Right lobe of liver (tissue), 6 donors: ENCODE data around the gene HAUS8. TPM values are rescaled to one million over a fixed set of nuclear protein-coding genes. Genes with fewer than 3 reads are reported as not detected.

Experiments
- ATAC-seq, 4 donors: fragments of 200-7000 bp; cut with Tn5 transposase; one replicate each; pipeline ENCODE4 v1.9.1; 2020; ENCODE audit warnings: mild to moderate bottlenecking in 4 of 4, moderate library complexity in 4 of 4
- DNase-seq, 3 donors: peaks; one replicate each; pipeline ENCODE4 v3.0.0-alpha.2; 2020
- H3K27ac ChIP-seq, 3 donors: fragments of 200-600 bp; one replicate each; pipeline ENCODE4 v1.8.0; 2022
- H3K27me3 ChIP-seq, 2 donors: fragments of 200-600 bp; one replicate each; pipeline ENCODE4 v1.8.0; 2022
- H3K36me3 ChIP-seq, 4 donors: fragments of 200-600 bp; sonication (generic) in 1 of 4; one replicate each; pipeline versions ENCODE4 v1.5.1 to v1.8.0; 2017 to 2022; ENCODE audit warnings: control low read depth in 1 of 4
- H3K4me1 ChIP-seq, 4 donors: fragments of 200-600 bp; sonication (generic) in 1 of 4; one replicate each; pipeline versions ENCODE4 v1.5.1 to v1.8.0; 2017 to 2022; ENCODE audit warnings: control low read depth in 1 of 4
- H3K4me3 ChIP-seq, 3 donors: fragments of 200-600 bp; one replicate each; pipeline ENCODE4 v1.8.0; 2022
- H3K9me3 ChIP-seq, 4 donors: fragments of 200-600 bp; sonication (generic) in 1 of 4; one replicate each; pipeline versions ENCODE4 v1.5.1 to v1.8.0; 2017 to 2022; ENCODE audit warnings: control low read depth in 1 of 4
- POLR2A ChIP-seq: fragments of 450-650 bp; IDR thresholded peaks from one replicate; pipeline ENCODE4 v1.6.1; 2017; ENCODE audit warnings: antibody characterized with exemption, mild to moderate bottlenecking
- WGBS: methylation state at CpG from one replicate; pipeline ENCODE4 v1.1.6; 2018; ENCODE audit warnings: low coverage, low lambda C conversion rate; ENCODE audit not compliant: insufficient coverage; ENCODE audit errors: missing lambda C conversion rate; 5-methylcytosine and 5-hydroxymethylcytosine counted together
- intact Hi-C, 2 donors: fragments of 100-400 bp; cut with DNase I; formaldehyde crosslinking; loops; one replicate each; pipeline versions ENCODE4 v1.11.2 to v1.14.1; 2022
- total RNA-seq, 6 experiments: library from RNA; depleted of rRNA in 2 of 6; stranded (reverse); fragments of >200 nt in 2 of 6; fragmentation: NEBNext Ultra II Directional in 3 of 6; extraction: Animal tissue kit (Norgen Biotek cat#: 25700) in 3 of 6; gene quantifications; one replicate each; pipeline versions ENCODE4 v1.1.0 to v1.2.4, GENCODE V29; 2016 to 2023
- TF ChIP-seq, protein P1 (sequence below), 4 donors: fragments of 200-600 bp in 3 of 4; fragments of 450-650 bp in 1 of 4; IDR thresholded peaks; one replicate each; pipeline versions ENCODE4 v1.5.1 to v1.8.0; 2016 to 2022; ENCODE audit warnings: antibody characterized with exemption in 4 of 4, mild to moderate bottlenecking in 2 of 4
- donor health status: DM: no; HTN: yes; CAD: no.
- donor health status: DM: no; HTN: no; CAD: no.
- donor health status: DM: no; HTN: no; CAD: no.
- donor health status: DM: no; HTN: yes; CAD: no.
- donor health status: DM: no; HTN: yes; CAD: no.

The HAUS8 gene
- total RNA-seq, 6 experiments from 2014 or later = 3.7 to 8.5 (median 5.8) TPM

GRCh38 chr19:17080440-17080801 is 5.2 kb upstream of the HAUS8 start:
- TF ChIP-seq, protein P1, sequence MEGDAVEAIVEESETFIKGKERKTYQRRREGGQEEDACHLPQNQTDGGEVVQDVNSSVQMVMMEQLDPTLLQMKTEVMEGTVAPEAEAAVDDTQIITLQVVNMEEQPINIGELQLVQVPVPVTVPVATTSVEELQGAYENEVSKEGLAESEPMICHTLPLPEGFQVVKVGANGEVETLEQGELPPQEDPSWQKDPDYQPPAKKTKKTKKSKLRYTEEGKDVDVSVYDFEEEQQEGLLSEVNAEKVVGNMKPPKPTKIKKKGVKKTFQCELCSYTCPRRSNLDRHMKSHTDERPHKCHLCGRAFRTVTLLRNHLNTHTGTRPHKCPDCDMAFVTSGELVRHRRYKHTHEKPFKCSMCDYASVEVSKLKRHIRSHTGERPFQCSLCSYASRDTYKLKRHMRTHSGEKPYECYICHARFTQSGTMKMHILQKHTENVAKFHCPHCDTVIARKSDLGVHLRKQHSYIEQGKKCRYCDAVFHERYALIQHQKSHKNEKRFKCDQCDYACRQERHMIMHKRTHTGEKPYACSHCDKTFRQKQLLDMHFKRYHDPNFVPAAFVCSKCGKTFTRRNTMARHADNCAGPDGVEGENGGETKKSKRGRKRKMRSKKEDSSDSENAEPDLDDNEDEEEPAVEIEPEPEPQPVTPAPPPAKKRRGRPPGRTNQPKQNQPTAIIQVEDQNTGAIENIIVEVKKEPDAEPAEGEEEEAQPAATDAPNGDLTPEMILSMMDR (IDR thresholded peaks at IDR 0.05) = no peak
- no peak for TF ChIP-seq POLR2A
- DNase-seq = no peak
- intact Hi-C loops = loop anchor here in 1 of 2 donors (10.0 kb wide), 1 partner anchor 64 kb away; no protein-coding TSS in a partner anchor
- no peak for ATAC-seq
- Histone ChIP-seq H3K27ac (peak overlapping the region in 2 of 3 donors; percentile 33 to 40), H3K9me3 (no peaks in the 10 kb centered on the region), H3K4me1 (peaks cover 0 to 36% (median 11%) of the 10 kb centered on the region in 4 donors), H3K4me3 (no peak overlapping the region), H3K27me3 (no peaks in the 10 kb centered on the region), H3K36me3 (no peaks in the 10 kb centered on the region)
- 100% methylated on average over 1 of the region's 4 CpGs for WGBS

- H3K36me3 ChIP-seq = no peaks in the 10 kb centered on the region
- TF ChIP-seq, protein P1 (IDR thresholded peaks at IDR 0.05) = peak in 2 of 4 donors; percentile 6 to 7
- no peak for TF ChIP-seq POLR2A
- DNase-seq = peak in 1 of 3 donors; percentile 33
- H3K27me3 ChIP-seq = no peaks in the 10 kb centered on the region
- H3K4me1 ChIP-seq = peaks cover 0 to 36% (median 11%) of the 10 kb centered on the region in 4 donors
- ATAC-seq = no peak
- intact Hi-C loops = loop anchor here in 1 of 2 donors (10.0 kb wide), 1 partner anchor 65 kb away; no protein-coding TSS in a partner anchor
- WGBS = 46% methylated on average over 12 of the region's 28 CpGs
- no peaks in the 10 kb centered on the region for H3K9me3 ChIP-seq
- H3K4me3 ChIP-seq = no peak overlapping the region
- peak overlapping the region; percentile 33 to 79 (median 40) for H3K27ac ChIP-seq
Observed at GRCh38 chr19:17079710-17080439, 4.6 kb upstream of the HAUS8 start.

DNA sequence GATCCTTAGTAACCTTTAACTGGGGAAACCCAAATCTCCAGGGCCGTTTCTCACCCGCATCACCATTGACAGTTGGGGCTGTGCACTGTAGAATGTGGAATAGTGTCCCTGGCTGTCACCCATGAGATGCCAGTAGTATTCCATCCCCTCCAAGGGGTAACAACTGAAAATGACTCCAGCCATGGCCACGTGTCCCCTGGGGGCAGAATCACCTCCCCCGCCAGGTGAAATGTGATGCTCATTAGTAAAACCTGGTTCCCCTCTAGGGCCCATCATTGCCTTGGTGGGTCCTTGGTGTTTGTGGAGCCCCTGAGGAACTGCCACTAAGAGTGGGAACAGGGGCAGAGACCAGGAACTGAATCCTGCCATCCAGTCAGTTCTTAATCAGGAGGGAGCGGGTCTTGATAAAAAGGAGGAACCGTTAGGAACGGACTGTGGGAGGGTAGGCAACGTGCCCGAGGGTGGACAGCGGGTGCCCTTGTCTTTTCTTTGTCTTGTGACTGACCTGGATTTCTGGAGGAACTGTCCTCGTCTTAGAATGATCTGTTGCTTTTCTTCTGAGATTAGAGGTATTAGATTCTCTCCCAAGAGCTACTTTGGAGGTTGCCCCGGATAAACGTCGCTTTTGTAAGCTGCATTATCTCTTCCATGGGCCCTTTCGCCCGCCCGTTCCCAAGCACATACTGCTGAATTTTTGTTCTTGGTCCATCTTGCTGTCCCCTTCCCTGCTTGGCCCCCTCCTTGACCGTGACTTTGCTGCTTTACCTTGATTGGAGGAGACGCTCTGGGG is 3.9 kb upstream of the HAUS8 start:
- 80% methylated on average over 12 of the region's 19 CpGs for WGBS
- H3K9me3 ChIP-seq = no peaks in the 10 kb centered on the region
- ATAC-seq = no peak
- peak overlapping the region in 2 of 3 donors; percentile 33 to 79 for H3K27ac ChIP-seq
- peaks cover 0 to 41% (median 13%) of the 10 kb centered on the region in 4 donors for H3K4me1 ChIP-seq
- intact Hi-C loops = no loop called here
- H3K36me3 ChIP-seq = no peaks in the 10 kb centered on the region
- H3K27me3 ChIP-seq = no peaks in the 10 kb centered on the region
- no peak overlapping the region for H3K4me3 ChIP-seq
- no peak for DNase-seq
- no peak for TF ChIP-seq POLR2A
- TF ChIP-seq, protein P1 (IDR thresholded peaks at IDR 0.05) = no peak

GRCh38 chr19:17078036-17078919 is 3.0 kb upstream of the HAUS8 start:
- TF ChIP-seq, protein P1 (IDR thresholded peaks at IDR 0.05) = no peak
- TF ChIP-seq POLR2A = no peak
- intact Hi-C loops = no loop called here
- DNase-seq (peak in 1 of 3 donors; percentile 75), ATAC-seq (peak in 2 of 4 donors; percentile 13 to 34)
- no peaks in the 10 kb centered on the region for H3K36me3 ChIP-seq
- no peaks in the 10 kb centered on the region for H3K9me3 ChIP-seq
- peaks cover 0 to 46% (median 14%) of the 10 kb centered on the region in 4 donors for H3K4me1 ChIP-seq
- H3K27me3 ChIP-seq = no peaks in the 10 kb centered on the region
- H3K27ac ChIP-seq = peak overlapping the region in 1 of 3 donors; percentile 33
- WGBS = 43% methylated on average over 8 of the region's 19 CpGs
- H3K4me3 ChIP-seq = no peak overlapping the region
